HG03039 (cell line): ENCODE measurements around the gene GDAP2.
"Not testable (repeated sequence)": the region's sequence is repeated elsewhere in the genome, so short reads cannot be mapped to it uniquely, and the experiment has no call there.

Experiments used
- ATAC-seq: cut with Tn5 transposase; IDR thresholded peaks from one replicate; pipeline ENCODE4 v1.9.1; 2021; ENCODE audit warnings: mild to moderate bottlenecking, moderate library complexity; ENCODE audit not compliant: unreplicated experiment

GDAP2 gene

DNA sequence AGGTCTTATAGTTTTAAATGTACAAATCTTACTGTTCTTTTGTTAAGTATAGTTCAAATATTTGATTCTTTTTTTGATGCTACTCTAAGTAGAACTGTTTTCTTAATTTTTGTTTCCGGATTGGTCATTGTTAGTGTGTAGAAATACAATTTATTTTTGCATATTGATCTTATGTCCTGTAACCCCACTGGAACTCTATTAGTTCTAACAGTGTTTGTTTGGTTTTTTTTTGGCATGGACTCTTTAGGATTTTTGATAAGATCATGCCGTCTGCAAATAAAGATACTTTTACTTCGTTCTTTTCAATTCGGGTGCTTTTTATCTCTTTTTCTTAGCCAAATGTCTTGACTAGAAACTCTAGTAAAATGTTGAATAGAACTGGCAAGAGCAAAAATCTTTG is 26.5 kb downstream of the GDAP2 start:
- ATAC-seq = no peak

GRCh38 chr1:117899801-117900200 is 29.6 kb downstream of the GDAP2 start:
- ATAC-seq = no peak

DNA sequence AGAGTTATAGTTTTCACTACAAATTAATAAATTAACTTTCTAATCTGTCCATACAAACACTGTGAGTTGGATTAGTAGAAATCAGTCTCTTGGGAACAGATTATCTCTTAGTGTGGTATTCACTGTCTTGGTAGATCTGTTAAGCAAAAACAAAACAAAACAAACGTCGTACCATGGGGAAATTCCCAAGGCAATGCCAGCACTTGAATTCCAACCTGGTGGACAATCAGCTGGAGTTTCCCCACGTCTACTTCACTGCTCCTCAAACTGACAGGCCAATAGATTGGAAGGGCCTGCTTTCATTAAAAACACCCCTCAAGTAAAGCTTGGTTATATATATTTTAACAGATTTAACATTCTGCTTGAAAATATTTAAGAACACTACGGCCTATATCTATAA is 31.9 kb downstream of the GDAP2 start:
- no peak for ATAC-seq

DNA sequence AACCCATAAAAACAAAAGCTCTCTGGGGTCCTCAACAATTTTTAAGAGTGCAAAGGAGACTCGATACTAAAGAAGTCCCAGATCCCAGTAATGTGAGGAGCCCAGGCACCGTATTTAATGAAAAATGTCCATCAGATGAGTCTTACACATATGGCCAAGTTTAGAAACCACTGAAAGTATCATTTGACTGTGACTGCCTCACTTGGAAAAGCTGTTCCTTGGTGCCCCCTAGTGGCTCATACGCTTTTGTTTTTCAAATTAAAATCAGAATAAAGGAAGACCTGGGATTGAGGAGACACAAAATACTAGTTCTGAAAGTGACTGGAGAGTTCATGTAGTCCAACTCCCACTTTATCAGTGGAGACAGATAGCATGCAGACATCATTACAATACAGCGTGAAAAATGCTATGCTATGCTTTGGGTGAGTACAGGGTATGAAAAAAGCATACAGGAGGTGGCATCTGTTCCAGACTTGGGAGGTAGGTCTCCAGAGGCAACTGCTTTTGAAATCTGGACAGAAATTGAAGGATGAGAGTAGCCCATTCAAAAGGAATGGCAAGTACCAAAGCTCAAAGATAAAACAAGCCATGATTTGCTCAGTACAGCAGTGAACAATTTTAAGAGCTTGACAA is 33.8 kb downstream of the GDAP2 start:
- peak; percentile 94 for ATAC-seq

DNA sequence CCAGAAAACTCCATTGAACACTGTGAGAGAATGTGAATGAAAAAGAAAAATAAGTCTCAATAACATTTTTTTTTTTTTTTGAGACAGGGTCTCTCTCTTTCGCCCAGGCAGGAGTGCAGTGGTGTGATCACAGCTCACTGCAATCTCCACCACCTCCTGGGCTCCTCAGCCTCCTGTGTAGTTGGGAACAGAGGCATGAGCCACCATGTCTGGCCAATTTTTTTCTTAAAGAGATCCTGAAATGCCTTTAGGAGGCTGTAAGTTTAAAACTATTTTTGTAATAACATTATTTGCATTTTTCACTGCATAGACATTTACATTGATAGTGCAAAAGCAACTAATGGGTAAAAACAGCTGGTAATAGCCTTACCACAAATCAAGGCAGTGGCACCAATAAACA is 35.3 kb downstream of the GDAP2 start:
- no peak for ATAC-seq

DNA sequence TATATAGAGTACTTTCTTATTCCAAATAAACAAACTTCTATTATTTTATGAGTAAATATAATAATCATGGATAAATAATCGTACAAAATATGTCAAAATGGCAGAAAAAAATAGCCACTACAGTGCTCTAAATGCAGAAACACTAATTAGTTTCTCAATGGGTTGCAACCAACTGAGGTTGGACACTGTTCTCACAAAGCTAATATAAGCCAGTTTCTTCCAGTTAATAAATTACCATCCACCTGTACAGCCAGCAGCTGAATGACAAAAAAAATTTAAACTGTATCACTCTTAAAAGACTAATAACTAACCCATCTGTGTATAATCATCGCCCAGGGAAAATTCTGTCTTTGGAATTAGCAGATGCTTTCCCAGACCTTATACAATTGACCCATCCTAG is 36.9 kb downstream of the GDAP2 start:
- no peak for ATAC-seq

- ATAC-seq = no peak
These were observed 39.0 kb downstream of the GDAP2 start for GRCh38 chr1:117890452-117890851.

- no peak for ATAC-seq
These were observed 43.2 kb downstream of the GDAP2 start for GRCh38 chr1:117886101-117886795.

DNA sequence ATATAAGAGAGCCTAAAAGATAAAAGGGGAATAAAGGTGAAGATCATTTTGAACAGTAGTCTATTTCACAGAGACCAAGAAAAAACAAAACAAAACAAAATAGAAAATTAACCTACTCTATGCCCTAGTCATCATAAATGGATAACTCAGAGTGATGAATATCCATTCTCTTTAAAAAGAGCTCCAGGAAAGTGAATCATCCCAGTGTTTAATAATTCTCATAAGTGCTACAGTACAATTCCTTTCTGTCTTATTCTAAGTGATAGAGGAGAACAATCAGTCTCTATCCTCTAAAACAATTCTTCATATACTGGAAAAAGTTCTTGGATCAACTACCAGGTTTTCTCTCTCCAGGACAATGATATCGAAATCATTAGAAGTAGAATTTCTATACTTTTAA is 45.8 kb downstream of the GDAP2 start:
- no peak for ATAC-seq

GRCh38 chr1:117879284-117879683 is 50.1 kb downstream of the GDAP2 start:
- ATAC-seq = no peak

DNA sequence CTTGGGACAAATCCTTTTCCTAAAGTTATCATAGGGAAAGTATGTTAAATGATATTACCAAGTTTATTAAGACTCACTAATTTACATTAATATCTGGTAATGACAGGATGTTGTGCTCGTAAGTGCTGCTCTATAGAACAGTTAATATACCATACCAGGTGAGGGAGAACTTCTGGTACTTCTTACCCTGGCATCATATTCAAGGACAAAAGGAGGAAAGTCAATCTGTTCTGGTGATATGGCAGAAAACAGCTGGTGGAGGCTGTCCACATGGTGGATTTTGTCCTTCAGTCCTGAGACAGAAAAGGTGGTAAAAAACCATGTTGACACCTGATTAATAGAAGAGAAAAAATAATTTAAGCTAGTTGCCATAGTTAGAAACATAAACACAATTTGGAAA is 51.6 kb downstream of the GDAP2 start:
- ATAC-seq = no peak

DNA sequence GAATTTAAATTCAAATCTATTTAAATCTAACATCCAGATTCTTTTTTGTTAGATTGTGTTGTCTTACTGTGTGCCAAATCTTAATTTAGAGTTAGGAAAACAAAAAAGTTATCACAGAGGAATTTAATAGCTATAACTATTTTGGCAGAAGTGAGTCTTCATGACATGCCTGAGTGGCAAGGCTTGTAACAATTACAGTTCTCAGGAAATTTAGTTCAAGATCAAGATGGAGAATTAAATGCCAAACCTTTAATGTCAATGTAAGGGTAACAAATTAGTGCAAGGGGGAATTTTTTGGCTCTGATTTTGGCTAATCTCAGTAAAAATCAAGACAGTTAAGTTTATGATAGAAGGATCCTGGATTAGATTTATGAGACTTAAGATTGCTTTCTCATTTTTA is 58.4 kb downstream of the GDAP2 start:
- no peak for ATAC-seq

- ATAC-seq = no peak
These were observed 67.7 kb downstream of the GDAP2 start for GRCh38 chr1:117861694-117862093.

GRCh38 chr1:117860896-117861610 is 68.4 kb downstream of the GDAP2 start:
- no peak for ATAC-seq

DNA sequence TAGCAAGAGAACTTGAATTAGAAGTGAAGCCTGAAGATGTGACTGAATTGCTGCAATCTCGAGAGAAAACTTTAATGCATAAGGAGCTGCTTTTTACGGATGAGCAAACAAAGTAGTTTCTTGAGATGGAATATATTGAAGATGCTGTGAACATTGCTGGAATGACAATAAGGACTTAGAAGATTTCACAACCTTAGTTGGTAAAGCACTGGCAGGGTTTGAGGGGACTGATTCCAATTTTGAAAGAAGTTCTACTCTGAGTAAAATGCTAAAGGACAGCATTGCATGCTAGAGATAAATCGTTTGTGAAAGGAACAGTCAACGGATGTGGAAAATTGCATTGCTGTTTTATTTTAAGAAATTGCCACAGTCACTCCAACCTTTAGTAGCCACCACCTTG is 69.5 kb downstream of the GDAP2 start:
- no peak for ATAC-seq

- ATAC-seq = no peak
These were observed 72.0 kb downstream of the GDAP2 start for GRCh38 chr1:117857418-117857817.

- no peak for ATAC-seq
These were observed 76.4 kb downstream of the GDAP2 start for GRCh38 chr1:117852853-117853553.

DNA sequence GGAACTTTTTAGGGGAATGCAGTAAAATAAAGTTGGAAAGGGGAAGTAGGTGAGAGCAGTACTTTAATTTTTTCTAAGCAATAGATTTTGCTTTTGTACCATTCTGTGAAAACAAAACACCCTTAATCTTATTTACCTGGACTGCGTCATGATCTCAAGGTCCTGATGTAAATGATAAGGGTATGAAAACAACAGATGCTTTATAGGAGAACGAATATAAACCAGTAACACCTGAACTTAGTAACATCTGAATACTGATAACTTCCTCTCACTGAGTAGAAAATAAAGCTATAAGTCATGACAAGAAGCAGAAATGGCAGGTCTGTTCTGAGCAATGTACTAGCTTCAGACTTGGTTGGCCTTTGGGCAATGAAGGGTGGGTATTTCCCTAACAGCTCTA is 77.7 kb downstream of the GDAP2 start:
- ATAC-seq = no peak

- ATAC-seq = no peak
These were observed 82.6 kb downstream of the GDAP2 start for GRCh38 chr1:117846674-117847425.

DNA sequence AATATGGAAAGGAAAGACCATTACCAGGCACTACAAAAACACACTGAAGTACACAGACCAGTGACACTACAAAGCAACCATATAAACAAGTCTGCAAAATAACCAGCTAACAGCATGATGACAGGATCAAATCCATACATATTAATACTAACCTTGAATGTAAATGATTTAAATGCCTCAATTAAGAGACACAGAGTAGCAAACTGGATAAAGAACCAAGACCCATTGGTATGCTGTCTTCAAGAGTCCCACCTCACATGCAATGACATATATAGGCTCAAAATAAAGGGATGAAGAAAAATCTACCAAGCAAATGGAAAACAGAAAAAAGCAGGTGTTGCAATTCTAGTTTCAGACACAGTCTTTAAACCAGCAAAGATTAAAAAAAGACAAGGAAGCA is 84.9 kb downstream of the GDAP2 start:
- not testable (repeated sequence) for ATAC-seq

DNA sequence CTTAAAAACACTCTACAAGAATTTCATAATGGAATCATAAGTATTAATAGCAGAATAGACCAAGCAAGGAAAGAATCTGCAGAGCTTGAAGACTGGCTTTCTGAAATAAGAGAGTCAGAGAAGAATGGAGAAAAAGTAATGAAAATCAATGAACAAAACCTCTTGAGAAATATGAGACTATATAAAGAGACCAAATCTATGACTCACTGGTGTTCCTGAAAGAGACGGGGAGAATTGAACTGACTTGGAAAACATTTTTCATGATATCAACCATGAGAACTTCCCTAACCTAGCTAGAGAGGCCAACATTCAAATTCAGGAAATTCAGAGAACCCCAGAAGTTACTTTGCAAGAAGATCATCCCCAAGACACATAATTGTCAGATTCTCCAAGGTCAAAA is 85.6 kb downstream of the GDAP2 start:
- no peak for ATAC-seq
